Endothelial cell of umbilical vein (primary cell): ENCODE measurements around the gene RMND1.

Experiments used
- EZH2 ChIP-seq: IDR thresholded peaks from 2 replicates; pipeline ENCODE4 v1.6.1; 2012; ENCODE audit warnings: borderline replicate concordance, low read depth, mild to moderate bottlenecking, moderate library complexity, low read length, inconsistent platforms; ENCODE audit not compliant: severe bottlenecking
- GATA2 ChIP-seq: IDR thresholded peaks from 2 replicates; pipeline ENCODE4 v1.7.0; 2011; ENCODE audit warnings: low read depth, mild to moderate bottlenecking, moderate library complexity, mixed read lengths, low read length; ENCODE audit not compliant: insufficient read length, insufficient read depth
- JUN ChIP-seq: IDR thresholded peaks from 2 replicates; pipeline ENCODE4 v1.6.1; 2011; ENCODE audit warnings: borderline replicate concordance, low read depth; ENCODE audit not compliant: insufficient read length, insufficient read depth
- MYC ChIP-seq: IDR thresholded peaks from one replicate; pipeline ENCODE4 v1.6.1; 2011; ENCODE audit warnings: mild to moderate bottlenecking, low read depth, low read length
- POLR2A ChIP-seq: IDR thresholded peaks from 2 replicates; pipeline ENCODE4 v1.6.1; 2012; ENCODE audit warnings: low read depth, mild to moderate bottlenecking, control low read depth, low read length
- POLR2AphosphoS5 ChIP-seq: IDR thresholded peaks from 2 replicates; pipeline ENCODE4 v1.6.1; 2012; ENCODE audit warnings: low read depth, mild to moderate bottlenecking, control low read depth, low read length, moderate library complexity; ENCODE audit not compliant: insufficient read depth
- TF ChIP-seq, protein P1 (sequence below), 2 donors: IDR thresholded peaks; 1 replicate in 1 of 2; 2 replicates in 1 of 2; pipeline ENCODE4 v1.5.1; 2011; ENCODE audit warnings: low read length in 2 of 2, mild to moderate bottlenecking in 2 of 2, moderate library complexity in 2 of 2, control low read depth in 1 of 2, inconsistent platforms in 1 of 2, low read depth in 1 of 2; ENCODE audit not compliant: insufficient read depth in 1 of 2; ENCODE audit errors: extremely low read depth in 1 of 2

DNA sequence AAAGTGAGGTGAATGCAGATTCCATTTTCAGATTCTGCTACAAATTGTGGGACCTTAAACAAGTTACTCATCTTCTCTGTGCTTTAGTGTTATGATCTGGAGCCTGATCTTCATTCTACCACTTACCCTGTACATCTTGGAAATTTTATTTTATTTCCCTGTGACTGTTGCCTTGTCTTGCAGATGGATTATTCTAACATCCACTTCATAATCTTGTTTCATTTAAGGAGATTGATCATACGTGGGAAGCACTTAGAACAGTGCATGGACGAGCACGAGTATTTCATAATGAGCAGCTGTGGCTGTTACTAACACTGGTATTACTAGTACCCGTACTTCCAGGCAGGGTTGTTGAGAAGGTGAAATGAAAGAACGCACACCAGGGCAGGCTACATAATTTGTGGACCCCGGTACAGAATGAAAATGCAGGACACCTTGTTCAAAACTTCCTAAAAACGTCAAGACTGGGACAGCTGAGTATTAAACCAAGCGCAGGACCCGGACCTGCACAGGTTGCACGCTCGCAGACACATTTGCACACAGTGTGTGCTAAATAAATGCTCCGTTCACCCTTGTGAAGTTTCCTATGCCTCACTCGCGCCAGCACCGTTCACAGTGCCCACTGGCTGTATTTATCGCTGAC lies 41.4 kb upstream of the RMND1 start:
- TF ChIP-seq, protein P1, sequence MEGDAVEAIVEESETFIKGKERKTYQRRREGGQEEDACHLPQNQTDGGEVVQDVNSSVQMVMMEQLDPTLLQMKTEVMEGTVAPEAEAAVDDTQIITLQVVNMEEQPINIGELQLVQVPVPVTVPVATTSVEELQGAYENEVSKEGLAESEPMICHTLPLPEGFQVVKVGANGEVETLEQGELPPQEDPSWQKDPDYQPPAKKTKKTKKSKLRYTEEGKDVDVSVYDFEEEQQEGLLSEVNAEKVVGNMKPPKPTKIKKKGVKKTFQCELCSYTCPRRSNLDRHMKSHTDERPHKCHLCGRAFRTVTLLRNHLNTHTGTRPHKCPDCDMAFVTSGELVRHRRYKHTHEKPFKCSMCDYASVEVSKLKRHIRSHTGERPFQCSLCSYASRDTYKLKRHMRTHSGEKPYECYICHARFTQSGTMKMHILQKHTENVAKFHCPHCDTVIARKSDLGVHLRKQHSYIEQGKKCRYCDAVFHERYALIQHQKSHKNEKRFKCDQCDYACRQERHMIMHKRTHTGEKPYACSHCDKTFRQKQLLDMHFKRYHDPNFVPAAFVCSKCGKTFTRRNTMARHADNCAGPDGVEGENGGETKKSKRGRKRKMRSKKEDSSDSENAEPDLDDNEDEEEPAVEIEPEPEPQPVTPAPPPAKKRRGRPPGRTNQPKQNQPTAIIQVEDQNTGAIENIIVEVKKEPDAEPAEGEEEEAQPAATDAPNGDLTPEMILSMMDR (IDR thresholded peaks at IDR 0.05; ENCODE audit: extremely low read depth in 1 of 2, insufficient read depth in 1 of 2, low read depth in 1 of 2, low read length in 2 of 2) = no peak
- TF ChIP-seq JUN (no peak), GATA2 (no peak), POLR2A (no peak), POLR2AphosphoS5 (no peak), EZH2 (no peak), MYC (no peak)
